ENCODE results near the gene PRICKLE2.

The PRICKLE2 gene

DNA sequence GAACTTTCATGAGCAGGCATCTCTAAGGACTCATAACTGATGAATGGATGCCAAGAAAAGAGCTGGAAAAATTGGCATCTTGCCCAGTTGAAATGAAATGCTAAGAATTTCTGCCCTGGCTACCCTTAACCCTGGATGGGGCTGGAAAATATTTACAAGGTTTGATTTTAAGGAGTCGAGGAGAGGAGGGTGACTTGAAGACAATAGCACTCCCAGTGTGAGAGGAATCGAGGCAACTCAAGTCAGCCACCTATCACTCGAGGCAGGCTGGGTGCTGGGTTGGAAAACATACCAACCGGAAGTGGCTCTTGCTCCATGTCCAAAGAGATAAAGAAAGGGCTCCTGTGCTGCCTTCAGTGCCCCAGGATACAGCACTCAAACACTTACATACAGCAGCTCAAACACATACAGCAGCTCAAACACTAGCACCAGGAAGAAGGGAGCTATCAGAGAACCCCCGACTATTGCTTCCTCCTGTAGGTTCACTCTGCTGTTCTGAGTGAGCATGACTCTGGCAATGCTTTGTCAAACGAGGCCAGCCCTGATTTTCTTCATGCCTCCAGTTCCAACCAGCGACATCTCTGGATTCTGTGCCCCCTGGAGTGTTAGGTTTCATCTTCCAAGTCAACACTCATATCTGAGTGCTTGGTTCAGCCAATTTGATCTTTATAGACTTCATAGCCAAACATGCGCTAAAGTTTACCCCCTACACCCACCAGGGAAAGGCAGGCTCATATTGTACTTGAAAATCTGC is 4.9 kb downstream of the PRICKLE2 start:
- no peak for DNase-seq (ENCODE audit: low read depth)

DNA sequence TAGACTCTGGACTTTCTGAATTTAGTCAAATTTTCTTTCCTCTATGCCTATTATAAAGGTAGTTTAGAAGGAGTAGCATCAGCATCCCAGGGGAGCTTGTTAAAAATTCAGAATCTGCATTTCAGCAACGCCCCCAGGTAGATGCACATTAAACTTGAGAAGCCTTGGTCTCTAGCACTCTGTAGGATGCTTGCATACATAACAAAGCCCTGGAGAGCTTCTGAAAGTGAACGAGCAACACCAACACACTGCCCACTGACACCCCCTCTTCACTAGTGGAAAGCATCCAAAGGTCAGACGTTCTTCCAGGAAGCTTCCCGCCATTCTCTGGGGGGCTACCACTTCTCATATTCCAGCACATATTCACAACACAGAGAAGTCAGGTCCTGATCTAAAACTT is 6.5 kb downstream of the PRICKLE2 start:
- DNase-seq (ENCODE audit: low read depth): no peak

- DNase-seq (ENCODE audit: low read depth): no peak
These were observed 6.9 kb downstream of the PRICKLE2 start for GRCh38 chr3:64218329-64218728.

DNA sequence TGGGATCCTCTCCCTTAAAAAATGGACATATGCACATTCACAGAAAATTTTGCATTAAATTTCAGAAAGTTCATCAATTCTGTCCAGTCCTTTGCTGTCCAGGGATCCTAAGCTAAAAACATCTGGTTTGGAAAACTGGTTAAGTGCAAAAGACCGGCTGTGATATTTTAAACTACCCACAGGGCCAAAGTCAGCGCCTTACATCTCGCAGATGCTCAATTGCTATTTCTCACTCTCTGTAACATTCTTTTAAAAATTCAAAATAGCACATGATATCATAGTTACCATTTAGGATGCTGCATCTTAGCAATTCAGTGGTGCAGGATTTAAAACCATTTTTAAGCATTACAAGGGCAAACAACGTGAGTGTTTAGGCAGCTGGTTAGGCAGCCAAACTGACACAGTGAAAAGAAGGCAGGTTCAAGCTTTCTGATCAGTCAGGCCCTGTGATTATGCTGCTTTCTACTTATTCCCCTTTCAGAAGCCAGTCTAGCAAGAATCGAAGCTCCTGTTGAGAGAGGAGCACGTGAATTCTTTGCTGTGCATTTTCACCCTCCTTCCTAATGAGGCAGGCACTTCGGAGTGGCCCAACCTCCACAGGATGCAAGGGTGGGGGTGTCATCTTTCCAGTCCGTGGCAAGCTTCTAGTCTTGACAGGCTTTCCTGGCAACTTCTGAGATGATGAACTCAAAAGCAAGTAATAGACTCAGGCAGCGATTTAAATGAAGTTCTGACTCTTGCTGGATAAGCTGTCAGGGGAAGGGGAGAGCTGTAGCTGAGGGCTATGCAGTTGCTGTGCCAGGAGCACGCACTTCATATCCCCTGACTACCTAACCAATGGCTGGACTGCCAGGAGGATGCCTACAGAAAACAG is 8.8 kb downstream of the PRICKLE2 start:
- no peak for DNase-seq (ENCODE audit: low read depth)

- DNase-seq (ENCODE audit: low read depth): no peak
These were observed 9.7 kb downstream of the PRICKLE2 start for GRCh38 chr3:64215559-64215958.

GRCh38 chr3:64215103-64215502 is 10.2 kb downstream of the PRICKLE2 start:
- no peak for DNase-seq (ENCODE audit: low read depth)

GRCh38 chr3:64214381-64215018 is 10.8 kb downstream of the PRICKLE2 start:
- DNase-seq (ENCODE audit: low read depth): no peak

DNA sequence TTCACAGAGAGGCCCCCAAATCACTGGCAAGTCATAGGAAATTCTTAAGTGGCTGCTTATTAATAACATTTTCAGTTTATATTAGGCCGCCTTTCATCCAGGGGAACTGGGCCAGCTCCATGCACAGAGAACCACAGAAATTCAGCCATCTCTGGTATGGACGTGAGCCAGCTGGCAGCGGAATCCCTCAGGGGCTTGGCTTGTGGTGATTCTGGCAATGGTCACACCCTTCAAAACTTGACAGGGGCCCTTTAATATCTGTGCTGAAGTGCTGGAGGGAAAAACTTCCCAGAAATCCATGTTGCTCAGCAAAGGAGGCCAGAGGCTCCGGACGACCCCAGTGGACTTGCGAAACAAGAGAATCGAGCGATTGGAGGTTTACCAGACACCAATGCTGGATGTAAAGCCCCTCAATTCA is 11.3 kb downstream of the PRICKLE2 start:
- no peak for DNase-seq (ENCODE audit: low read depth)

- no peak for DNase-seq (ENCODE audit: low read depth)
These were observed 11.9 kb downstream of the PRICKLE2 start for GRCh38 chr3:64213224-64213878.

DNA sequence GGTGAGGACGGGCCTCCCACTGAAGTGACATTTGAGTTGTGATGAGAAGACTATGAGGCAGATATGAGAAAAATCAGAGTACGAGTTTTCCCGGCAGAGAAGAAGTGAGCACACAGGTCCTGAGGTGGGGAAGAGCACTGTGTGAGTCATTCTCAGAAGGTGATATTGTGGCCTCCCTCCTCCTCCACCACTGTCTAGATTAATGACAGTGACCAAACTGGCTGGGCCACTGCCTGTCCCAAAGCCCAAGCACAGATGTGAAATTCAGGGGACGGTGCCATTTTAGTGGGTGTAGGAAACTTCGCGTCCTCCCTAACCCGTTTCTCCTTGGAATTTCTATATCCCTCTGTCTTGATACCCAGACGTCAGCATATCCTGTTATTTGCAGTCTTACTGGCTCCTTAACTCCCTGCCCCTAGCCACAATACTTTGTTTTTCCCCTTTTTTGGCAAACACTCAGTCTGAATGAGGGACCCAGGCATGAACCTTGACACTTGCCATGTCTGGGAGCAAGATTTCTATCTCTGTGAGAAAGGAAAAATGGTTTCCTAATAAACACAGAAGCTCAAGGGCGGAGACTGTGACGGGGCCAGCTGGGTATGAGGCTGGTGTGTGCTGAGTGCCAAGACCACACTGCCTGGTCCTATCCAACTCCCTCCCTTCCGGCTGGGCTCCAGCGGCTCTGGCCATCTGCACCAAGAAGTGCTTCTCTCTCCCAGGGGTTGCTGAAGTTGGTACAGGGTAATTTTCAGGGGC is 15.2 kb downstream of the PRICKLE2 start:
- DNase-seq (ENCODE audit: low read depth): no peak

DNA sequence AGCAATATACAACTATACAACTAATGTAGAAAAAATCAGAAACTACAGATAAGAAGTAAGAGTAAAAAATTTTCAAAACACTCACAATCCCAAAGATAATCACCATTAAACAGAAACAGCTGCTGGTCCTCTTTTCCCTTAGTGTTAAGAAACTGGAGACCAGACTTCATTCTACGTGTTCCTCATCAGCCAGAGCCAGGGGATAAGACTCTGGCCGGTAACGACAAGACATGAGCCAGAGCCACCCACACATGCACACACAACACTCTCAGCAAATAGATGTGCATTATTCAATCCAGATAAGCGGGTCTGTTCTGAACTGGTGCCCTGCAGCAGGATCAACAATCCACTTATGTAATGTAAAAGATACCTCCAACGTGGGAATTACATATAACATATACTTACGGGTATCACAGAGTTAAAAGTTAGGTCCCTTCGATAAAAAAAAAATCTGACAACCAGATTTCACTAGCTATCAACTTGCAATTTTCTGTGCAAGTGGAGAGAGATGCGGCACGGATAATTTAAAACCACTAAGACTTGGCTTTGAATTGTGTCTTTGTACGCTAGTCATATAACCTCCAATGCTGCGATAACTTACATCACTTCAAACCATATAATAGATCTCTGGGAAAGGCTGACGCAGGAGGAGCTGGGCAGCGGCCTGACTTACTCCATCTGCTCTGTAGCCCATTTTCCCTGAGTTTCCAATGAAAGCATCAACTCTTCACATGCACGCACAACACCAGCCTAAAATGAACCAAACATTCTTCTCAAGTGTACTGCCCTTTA is 17.8 kb downstream of the PRICKLE2 start:
- no peak for DNase-seq (ENCODE audit: low read depth)

- DNase-seq (ENCODE audit: low read depth): no peak
These were observed 21.0 kb downstream of the PRICKLE2 start for GRCh38 chr3:64203969-64204908.

GRCh38 chr3:64203216-64203615 is 22.1 kb downstream of the PRICKLE2 start:
- no peak for DNase-seq (ENCODE audit: low read depth)

GRCh38 chr3:64199932-64200331 is 25.3 kb downstream of the PRICKLE2 start:
- no peak for DNase-seq (ENCODE audit: low read depth)

DNA sequence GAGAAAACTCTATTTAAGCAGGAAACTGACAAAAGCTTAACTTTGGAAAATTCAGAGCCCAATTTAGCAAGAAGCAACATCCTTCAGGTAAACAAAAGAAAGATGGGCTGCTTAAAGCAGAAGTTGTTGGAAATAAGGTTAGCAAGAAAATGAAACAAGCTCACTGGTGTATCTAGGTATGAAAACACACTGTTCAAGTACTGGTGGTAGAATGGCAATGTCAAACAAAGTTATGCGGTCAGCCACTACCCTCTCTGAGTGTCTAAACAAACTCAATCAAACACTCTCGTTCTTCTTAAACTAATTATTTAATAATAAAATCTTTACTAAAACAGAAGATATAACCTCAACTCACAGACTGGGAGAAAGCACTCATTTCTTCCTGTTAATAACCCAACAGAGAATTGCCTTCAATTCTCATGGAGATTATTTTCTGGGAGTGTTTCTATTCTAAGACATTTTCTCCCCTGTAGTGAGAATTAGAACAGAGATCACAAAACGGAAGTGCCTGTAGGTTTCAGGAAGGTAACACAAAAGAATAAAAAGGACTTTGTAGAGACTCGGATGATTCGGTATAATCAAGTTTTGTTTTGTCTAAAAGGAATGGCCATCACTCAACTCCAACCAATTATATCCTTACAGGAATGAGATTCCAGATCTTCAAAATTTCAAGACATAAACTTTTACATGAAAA is 28.9 kb downstream of the PRICKLE2 start:
- DNase-seq (ENCODE audit: low read depth): no peak

DNA sequence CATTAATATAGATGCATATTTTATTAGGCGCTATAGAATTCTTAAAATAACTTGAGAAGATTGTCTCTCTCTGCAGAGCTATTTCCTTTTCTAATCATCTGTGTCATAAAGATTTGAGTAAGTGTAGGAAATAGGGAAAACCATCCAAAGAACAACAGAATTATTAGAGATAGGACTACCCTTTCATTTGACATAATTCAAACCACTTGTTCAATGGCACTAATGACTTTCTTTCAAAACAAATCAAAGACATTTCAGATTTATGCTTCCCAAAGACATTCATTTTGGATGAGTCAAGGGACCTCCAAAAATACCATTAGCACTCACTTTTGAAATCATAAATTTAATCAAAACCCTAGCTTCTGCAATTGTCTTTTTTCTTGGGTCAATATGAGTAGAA is 29.5 kb downstream of the PRICKLE2 start:
- no peak for DNase-seq (ENCODE audit: low read depth)

- no peak for DNase-seq (ENCODE audit: low read depth)
These were observed 33.4 kb downstream of the PRICKLE2 start for GRCh38 chr3:64191822-64192221.

GRCh38 chr3:64190517-64191515 is 34.5 kb downstream of the PRICKLE2 start:
- no peak for DNase-seq (ENCODE audit: low read depth)
